DOHH2 (cell line): Measurements from ENCODE around the gene B4GALT4.
"Not testable (repeated sequence)": the region's sequence is repeated elsewhere in the genome, so short reads cannot be mapped to it uniquely, and the experiment has no call there.

ENCODE experiments used
- H3F3A ChIP-seq: fragments of 200-600 bp; sonication (generic), shearing (Covaris generic); 2 replicates; pipeline ENCODE4 v1.6.0; 2016; ENCODE audit warnings: antibody characterized with exemption, mild to moderate bottlenecking; ENCODE audit not compliant: control insufficient read depth, insufficient read depth
- H3K27ac ChIP-seq: fragments of 200-600 bp; sonication (generic); 2 replicates; pipeline ENCODE4 v1.5.1; 2014; ENCODE audit warnings: low read depth, mild to moderate bottlenecking, low read length, moderate library complexity
- H3K27me3 ChIP-seq: fragments of 200-600 bp; sonication (generic); 2 replicates; pipeline ENCODE4 v1.6.1; 2014; ENCODE audit warnings: mild to moderate bottlenecking, low read length, mixed read lengths; ENCODE audit not compliant: control insufficient read depth
- H3K36me3 ChIP-seq: fragments of 200-600 bp; sonication (generic); 2 replicates; pipeline ENCODE4 v1.6.1; 2014; ENCODE audit warnings: mild to moderate bottlenecking, low read length, moderate library complexity, mixed read lengths; ENCODE audit not compliant: control insufficient read depth
- H3K4me1 ChIP-seq: fragments of 200-600 bp; sonication (generic); 2 replicates; pipeline ENCODE4 v1.6.1; 2014; ENCODE audit warnings: mild to moderate bottlenecking, low read length, mixed read lengths; ENCODE audit not compliant: control insufficient read depth
- H3K4me2 ChIP-seq: fragments of 200-600 bp; sonication (generic); 2 replicates; pipeline ENCODE4 v1.6.0; 2014; ENCODE audit warnings: mild to moderate bottlenecking, low read length, moderate library complexity
- H3K4me3 ChIP-seq: fragments of 200-600 bp; sonication (generic); 2 replicates; pipeline ENCODE4 v1.5.1; 2014; ENCODE audit warnings: mild to moderate bottlenecking, low read length, mixed read lengths
- H3K79me2 ChIP-seq: fragments of 200-600 bp; sonication (generic); 2 replicates; pipeline ENCODE4 v1.6.1; 2014; ENCODE audit warnings: mild to moderate bottlenecking, low read length, mixed read lengths; ENCODE audit not compliant: control insufficient read depth
- H3K9me2 ChIP-seq: fragments of 200-600 bp; sonication (generic); replicated peaks from 2 replicates; pipeline ENCODE4 v1.6.1; 2014; ENCODE audit warnings: mild to moderate bottlenecking, low read length, mixed read lengths; ENCODE audit not compliant: control insufficient read depth
- H3K9me3 ChIP-seq: fragments of 200-600 bp; sonication (generic); 2 replicates; pipeline ENCODE4 v1.6.1; 2014; ENCODE audit warnings: antibody characterized with exemption, low read length, mixed read lengths; ENCODE audit not compliant: control insufficient read depth, insufficient read depth
- H4K20me1 ChIP-seq: fragments of 200-600 bp; sonication (generic); 2 replicates; pipeline ENCODE4 v1.6.0; 2014; ENCODE audit warnings: low read depth, mild to moderate bottlenecking, antibody characterized with exemption, low read length, moderate library complexity; ENCODE audit not compliant: control insufficient read depth, insufficient read depth
- EZH2phosphoT487 ChIP-seq: fragments of 200-600 bp; sonication (generic); IDR thresholded peaks from 2 replicates; pipeline ENCODE4 v1.6.1; 2017; ENCODE audit warnings: borderline replicate concordance, mild to moderate bottlenecking, antibody characterized with exemption, low read length, moderate library complexity, mixed read lengths
- TF ChIP-seq, protein P1 (sequence below): fragments of 200-600 bp; sonication (generic); IDR thresholded peaks from one replicate; pipeline ENCODE4 v1.5.1; 2014; ENCODE audit warnings: antibody characterized with exemption, mild to moderate bottlenecking, low read depth, low read length; ENCODE audit not compliant: poor library complexity, severe bottlenecking

Gene B4GALT4

GRCh38 chr3:119279584-119280243, 39.0 kb upstream of the B4GALT4 start:
- Histone ChIP-seq H3K4me3 (no peak overlapping the region), H3K27ac (no peak overlapping the region), H3K36me3 (no peaks in the 10 kb centered on the region), H3F3A (no peaks in the 10 kb centered on the region), H4K20me1 (no peaks in the 10 kb centered on the region), H3K9me2 (no peaks in the 10 kb centered on the region), H3K9me3 (peaks cover 11% of the 10 kb centered on the region), H3K79me2 (no peaks in the 10 kb centered on the region), H3K4me1 (no peaks in the 10 kb centered on the region), H3K27me3 (no peaks in the 10 kb centered on the region), H3K4me2 (no peak overlapping the region)
- TF ChIP-seq EZH2phosphoT487 = no peak

- no peak overlapping the region for H3K4me2 ChIP-seq
- no peaks in the 10 kb centered on the region for H3K4me1 ChIP-seq
- H3K27ac ChIP-seq = no peak overlapping the region
- TF ChIP-seq, protein P1, sequence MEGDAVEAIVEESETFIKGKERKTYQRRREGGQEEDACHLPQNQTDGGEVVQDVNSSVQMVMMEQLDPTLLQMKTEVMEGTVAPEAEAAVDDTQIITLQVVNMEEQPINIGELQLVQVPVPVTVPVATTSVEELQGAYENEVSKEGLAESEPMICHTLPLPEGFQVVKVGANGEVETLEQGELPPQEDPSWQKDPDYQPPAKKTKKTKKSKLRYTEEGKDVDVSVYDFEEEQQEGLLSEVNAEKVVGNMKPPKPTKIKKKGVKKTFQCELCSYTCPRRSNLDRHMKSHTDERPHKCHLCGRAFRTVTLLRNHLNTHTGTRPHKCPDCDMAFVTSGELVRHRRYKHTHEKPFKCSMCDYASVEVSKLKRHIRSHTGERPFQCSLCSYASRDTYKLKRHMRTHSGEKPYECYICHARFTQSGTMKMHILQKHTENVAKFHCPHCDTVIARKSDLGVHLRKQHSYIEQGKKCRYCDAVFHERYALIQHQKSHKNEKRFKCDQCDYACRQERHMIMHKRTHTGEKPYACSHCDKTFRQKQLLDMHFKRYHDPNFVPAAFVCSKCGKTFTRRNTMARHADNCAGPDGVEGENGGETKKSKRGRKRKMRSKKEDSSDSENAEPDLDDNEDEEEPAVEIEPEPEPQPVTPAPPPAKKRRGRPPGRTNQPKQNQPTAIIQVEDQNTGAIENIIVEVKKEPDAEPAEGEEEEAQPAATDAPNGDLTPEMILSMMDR = no peak
- TF ChIP-seq EZH2phosphoT487 = no peak
- H3K9me2 ChIP-seq = no peaks in the 10 kb centered on the region
- no peaks in the 10 kb centered on the region for H3K79me2 ChIP-seq
- peaks cover 11% of the 10 kb centered on the region for H3K9me3 ChIP-seq
- no peaks in the 10 kb centered on the region for H4K20me1 ChIP-seq
- no peaks in the 10 kb centered on the region for H3K27me3 ChIP-seq
- no peaks in the 10 kb centered on the region for H3F3A ChIP-seq
- no peaks in the 10 kb centered on the region for H3K36me3 ChIP-seq
- no peak overlapping the region for H3K4me3 ChIP-seq
Observed at GRCh38 chr3:119279101-119279554, 38.5 kb upstream of the B4GALT4 start.

GRCh38 chr3:119276680-119277079, 36.0 kb upstream of the B4GALT4 start:
- H3K4me1 ChIP-seq = no peaks in the 10 kb centered on the region
- no peaks in the 10 kb centered on the region for H3K27me3 ChIP-seq
- no peak overlapping the region for H3K27ac ChIP-seq
- TF ChIP-seq, protein P1 = no peak
- TF ChIP-seq EZH2phosphoT487 = no peak
- no peak overlapping the region for H3K4me2 ChIP-seq
- no peaks in the 10 kb centered on the region for H3F3A ChIP-seq
- no peaks in the 10 kb centered on the region for H4K20me1 ChIP-seq
- H3K79me2 ChIP-seq = no peaks in the 10 kb centered on the region
- H3K36me3 ChIP-seq = no peaks in the 10 kb centered on the region
- no peaks in the 10 kb centered on the region for H3K9me2 ChIP-seq
- no peak overlapping the region for H3K4me3 ChIP-seq
- 0 out of 2 replicates have a peak, but pooled peaks cover 3% of the 10 kb centered on the region for H3K9me3 ChIP-seq

- H3K27ac ChIP-seq, H3F3A ChIP-seq, H3K4me3 ChIP-seq, H3K4me2 ChIP-seq, H3K79me2 ChIP-seq, H3K36me3 ChIP-seq, H3K27me3 ChIP-seq, H3K9me3 ChIP-seq, H3K4me1 ChIP-seq, H4K20me1 ChIP-seq, H3K9me2 ChIP-seq: not testable (repeated sequence)
Observed at GRCh38 chr3:119270212-119270611, 29.5 kb upstream of the B4GALT4 start.
